PC-9 (cell line): ENCODE results near the gene PDZRN4. TPM values are rescaled to one million over a fixed set of nuclear protein-coding genes. Genes with fewer than 3 reads are reported as not detected.
"Not testable (repeated sequence)": the region's sequence is repeated elsewhere in the genome, so short reads cannot be mapped to it uniquely, and the experiment has no call there.

Experiments
- BruUV-seq: library from RNA; stranded (reverse); fragments of 400-500 nt; replicated peaks from 2 replicates; lab custom pipeline; 2021; lab: Mats Ljungman, UMichigan
- CTCF ChIA-PET: fragments of 300-600 bp; sonication (Branson Sonifier 250); formaldehyde crosslinking; loops from one replicate; lab custom pipeline; 2022; ENCODE audit warnings: antibody characterized with exemption; lab: Charles Lee
- POLR2A ChIA-PET: fragments of 300-600 bp; sonication (Branson Sonifier 250); formaldehyde crosslinking; loops from one replicate; lab custom pipeline; 2022; ENCODE audit warnings: antibody characterized with exemption; ENCODE audit not compliant: unreplicated experiment; lab: Charles Lee
- DNase-seq, 2 experiments: peaks; one replicate each; pipeline versions ENCODE4 v3.0.0 to v3.0.0-alpha.2; 2015 to 2022; ENCODE audit warnings: mixed read lengths in 1 of 2
- H2AFZ ChIP-seq: fragments of 200-600 bp; sonication (generic); 2 replicates; pipeline ENCODE4 v1.8.1; 2017; ENCODE audit warnings: antibody characterized with exemption
- H3F3A ChIP-seq: fragments of 200-600 bp; sonication (generic); 2 replicates; pipeline ENCODE4 v1.8.1; 2017; ENCODE audit warnings: antibody characterized with exemption, mild to moderate bottlenecking, low read depth; ENCODE audit not compliant: insufficient read depth
- H3K27ac ChIP-seq: fragments of 200-600 bp; sonication (generic); 2 replicates; pipeline ENCODE4 v1.6.1; 2016; ENCODE audit warnings: mixed run types
- H3K27me3 ChIP-seq: fragments of 200-600 bp; sonication (generic); 2 replicates; pipeline ENCODE4 v1.6.1; 2016; ENCODE audit warnings: low read depth, mixed run types; ENCODE audit not compliant: insufficient read depth
- H3K36me3 ChIP-seq: fragments of 200-600 bp; sonication (generic); 2 replicates; pipeline ENCODE4 v1.6.1; 2016; ENCODE audit warnings: low read depth, mixed run types
- H3K4me1 ChIP-seq: fragments of 200-600 bp; sonication (generic); replicated peaks from 2 replicates; pipeline ENCODE4 v1.6.1; 2016; ENCODE audit warnings: mixed run types; ENCODE audit not compliant: insufficient read depth
- H3K4me2 ChIP-seq: fragments of 200-600 bp; sonication (generic); 2 replicates; pipeline ENCODE4 v1.6.1; 2017; ENCODE audit warnings: mixed run types
- H3K4me3 ChIP-seq: fragments of 200-600 bp; sonication (generic); 2 replicates; pipeline ENCODE4 v1.6.1; 2016; ENCODE audit warnings: mixed run types
- H3K79me2 ChIP-seq: fragments of 200-600 bp; sonication (generic); 2 replicates; pipeline ENCODE4 v1.6.1; 2017; ENCODE audit warnings: low read depth, mixed run types
- H3K9me2 ChIP-seq: fragments of 200-600 bp; sonication (generic); 2 replicates; pipeline ENCODE4 v1.8.1; 2017; ENCODE audit warnings: mild to moderate bottlenecking; ENCODE audit not compliant: insufficient read depth
- H3K9me3 ChIP-seq: fragments of 200-600 bp; sonication (generic); 2 replicates; pipeline ENCODE4 v1.8.1; 2016; ENCODE audit warnings: low read depth; ENCODE audit not compliant: insufficient read depth
- H4K20me1 ChIP-seq: fragments of 200-600 bp; sonication (generic); 2 replicates; pipeline ENCODE4 v1.8.1; 2017; ENCODE audit not compliant: insufficient read depth
- CTCF ChIP-seq: fragments of 200-600 bp; sonication (generic); conservative IDR thresholded peaks from 2 replicates; pipeline ENCODE4 v1.6.1; 2017; ENCODE audit warnings: mixed run types, antibody characterized with exemption, mild to moderate bottlenecking, moderate library complexity
- EZH2 ChIP-seq: fragments of 200-600 bp; sonication (generic); IDR thresholded peaks from 2 replicates; pipeline ENCODE4 v1.8.0; 2017; ENCODE audit warnings: antibody characterized with exemption, low read depth
- intact Hi-C: fragments of 100-400 bp; cut with micrococcal nuclease; formaldehyde crosslinking; loops from one replicate; pipeline ENCODE4 v1.10.0; 2022; ENCODE audit not compliant: unreplicated experiment
- total RNA-seq: library from RNA; stranded (reverse); gene quantifications from 2 replicates; pipeline ENCODE4 v1.2.3, GENCODE V29; 2021

Gene PDZRN4
- total RNA-seq, 1 experiment from 2014 or later: not detected

GRCh38 chr12:41605545-41606305 lies 417.6 kb downstream of the PDZRN4 start:
- Histone ChIP-seq H3K79me2 (no peaks in the 10 kb centered on the region), H3K4me2 (no peak overlapping the region), H3K9me2 (no peaks in the 10 kb centered on the region), H4K20me1 (no peaks in the 10 kb centered on the region), H2AFZ (no peak overlapping the region), H3K36me3 (no peaks in the 10 kb centered on the region), H3F3A (no peaks in the 10 kb centered on the region), H3K27ac (no peak overlapping the region), H3K4me1 (no peaks in the 10 kb centered on the region), H3K9me3 (no peaks in the 10 kb centered on the region), H3K4me3 (no peak overlapping the region), H3K27me3 (no peaks in the 10 kb centered on the region)
- TF ChIP-seq EZH2: no peak
- no peak for TF ChIP-seq CTCF
- no peak for DNase-seq
- ChIA-PET POLR2A (interaction anchor here (0.6 kb wide), 2 partner anchors 74 to 278 kb away, joined by 3 read pairs; no protein-coding TSS in a partner anchor), CTCF (no interaction called here)
- intact Hi-C loops: no loop called here
- BruUV-seq: no TSS peak

GRCh38 chr12:41606468-41607445 lies 418.6 kb downstream of the PDZRN4 start:
- DNase-seq: no peak
- Histone ChIP-seq H3K79me2 (no peaks in the 10 kb centered on the region), H3K27ac (no peak overlapping the region), H3K9me3 (no peaks in the 10 kb centered on the region), H3F3A (no peaks in the 10 kb centered on the region), H3K4me1 (no peaks in the 10 kb centered on the region), H3K4me2 (no peak overlapping the region), H4K20me1 (no peaks in the 10 kb centered on the region), H3K4me3 (no peak overlapping the region), H3K36me3 (no peaks in the 10 kb centered on the region), H3K27me3 (no peaks in the 10 kb centered on the region), H2AFZ (no peak overlapping the region), H3K9me2 (no peaks in the 10 kb centered on the region)
- POLR2A ChIA-PET: interaction anchor here (0.6 kb wide), 1 partner anchor 38 kb away, joined by 36 read pairs; no protein-coding TSS in a partner anchor
- BruUV-seq: no TSS peak
- intact Hi-C loops: no loop called here
- TF ChIP-seq CTCF (no peak), EZH2 (no peak)
- CTCF ChIA-PET: no interaction called here

- DNase-seq: no peak
- H3K27me3 ChIP-seq: no peaks in the 10 kb centered on the region
- no peak overlapping the region for H3K4me3 ChIP-seq
- ChIA-PET CTCF (no interaction called here), POLR2A (no interaction called here)
- no TSS peak for BruUV-seq
- no peak overlapping the region for H2AFZ ChIP-seq
- TF ChIP-seq CTCF: no peak
- no peak for TF ChIP-seq EZH2
- no peaks in the 10 kb centered on the region for H4K20me1 ChIP-seq
- no peaks in the 10 kb centered on the region for H3K4me1 ChIP-seq
- no peak overlapping the region for H3K27ac ChIP-seq
- no peaks in the 10 kb centered on the region for H3K79me2 ChIP-seq
- H3K36me3 ChIP-seq: no peaks in the 10 kb centered on the region
- no peaks in the 10 kb centered on the region for H3F3A ChIP-seq
- no peaks in the 10 kb centered on the region for H3K9me2 ChIP-seq
- H3K4me2 ChIP-seq: no peak overlapping the region
- no peaks in the 10 kb centered on the region for H3K9me3 ChIP-seq
- intact Hi-C loops: no loop called here
Observed at GRCh38 chr12:41612892-41613557, 424.9 kb downstream of the PDZRN4 start.

GRCh38 chr12:41615174-41615573 lies 427.1 kb downstream of the PDZRN4 start:
- intact Hi-C loops: not testable (repeated sequence)

More at GRCh38 chr12:41615174-41615573, 427.1 kb downstream of the PDZRN4 start:
- H3F3A ChIP-seq, DNase-seq, CTCF ChIA-PET, BruUV-seq, H2AFZ ChIP-seq, H3K4me1 ChIP-seq, H3K27me3 ChIP-seq, POLR2A ChIA-PET, H3K79me2 ChIP-seq, H3K4me2 ChIP-seq, H3K27ac ChIP-seq, H3K9me2 ChIP-seq, H3K36me3 ChIP-seq, H3K9me3 ChIP-seq, H3K4me3 ChIP-seq, H4K20me1 ChIP-seq: not testable (repeated sequence)
